HTR-8/SVneo (cell line): ENCODE results near the gene UPF2.
A peak's percentile ranks its signal among the peaks of the same experiment; 100 is the strongest.
"Not testable (repeated sequence)": the region's sequence is repeated elsewhere in the genome, so short reads cannot be mapped to it uniquely, and the experiment has no call there.

ENCODE experiments used
- DNase-seq: peaks from one replicate; pipeline ENCODE4 v3.0.0; 2011; ENCODE audit warnings: low spot score, mixed read lengths; ENCODE audit not compliant: insufficient read length
- FAIRE-seq: peaks from 2 replicates; lab custom pipeline; 2011; peaks lifted over from hg19 to GRCh38; lab: Jason Lieb, UNC

Gene UPF2

GRCh38 chr10:12042409-12042796 lies 206 bp downstream of the UPF2 start:
- DNase-seq (no peak), FAIRE-seq (no peak)

GRCh38 chr10:12041766-12042408 lies 722 bp downstream of the UPF2 start:
- FAIRE-seq (no peak), DNase-seq (no peak)

- no peak for FAIRE-seq
- DNase-seq = no peak
These were observed 6.4 kb downstream of the UPF2 start for GRCh38 chr10:12036073-12036655.

- FAIRE-seq = no peak
- no peak for DNase-seq
These were observed 11.2 kb downstream of the UPF2 start for GRCh38 chr10:12031404-12031803.

GRCh38 chr10:12027539-12027938 lies 15.1 kb downstream of the UPF2 start:
- no peak for FAIRE-seq
- DNase-seq = no peak

- FAIRE-seq (no peak), DNase-seq (no peak)
These were observed 17.0 kb downstream of the UPF2 start for GRCh38 chr10:12025591-12025990.

- no peak for DNase-seq
- FAIRE-seq = no peak
These were observed 19.9 kb downstream of the UPF2 start for GRCh38 chr10:12022580-12023257.

- DNase-seq = no peak
- FAIRE-seq = no peak
These were observed 22.0 kb downstream of the UPF2 start for GRCh38 chr10:12020574-12020973.

- FAIRE-seq = no peak
- DNase-seq = no peak
These were observed 23.2 kb downstream of the UPF2 start for GRCh38 chr10:12019283-12019971.

GRCh38 chr10:12018438-12019282 lies 23.9 kb downstream of the UPF2 start:
- no peak for FAIRE-seq
- DNase-seq = no peak

GRCh38 chr10:12013926-12014325 lies 28.7 kb downstream of the UPF2 start:
- DNase-seq = no peak
- FAIRE-seq = no peak

- DNase-seq, FAIRE-seq: not testable (repeated sequence)
These were observed 29.2 kb downstream of the UPF2 start for GRCh38 chr10:12013391-12013790.

- DNase-seq (no peak), FAIRE-seq (no peak)
These were observed 32.3 kb downstream of the UPF2 start for GRCh38 chr10:12010353-12010752.

- FAIRE-seq, DNase-seq: not testable (repeated sequence)
These were observed 33.8 kb downstream of the UPF2 start for GRCh38 chr10:12008842-12009241.

- FAIRE-seq (no peak), DNase-seq (no peak)
These were observed 35.9 kb downstream of the UPF2 start for GRCh38 chr10:12006671-12007070.

GRCh38 chr10:11993834-11994468 lies 48.7 kb downstream of the UPF2 start:
- no peak for FAIRE-seq
- DNase-seq = no peak

GRCh38 chr10:11988924-11989323 lies 53.7 kb downstream of the UPF2 start:
- FAIRE-seq (no peak), DNase-seq (no peak)

- FAIRE-seq = no peak
- DNase-seq = peak; percentile 75
These were observed 55.9 kb downstream of the UPF2 start for GRCh38 chr10:11986593-11987216.

- no peak for DNase-seq
These were observed 60.4 kb downstream of the UPF2 start for GRCh38 chr10:11982253-11982652.

More at GRCh38 chr10:11982253-11982652, 60.4 kb downstream of the UPF2 start:
- no peak for FAIRE-seq
